Measurements from ENCODE around the gene PLXNA1.
A peak's percentile ranks its signal among the peaks of the same experiment; 100 is the strongest.

The PLXNA1 gene

DNA sequence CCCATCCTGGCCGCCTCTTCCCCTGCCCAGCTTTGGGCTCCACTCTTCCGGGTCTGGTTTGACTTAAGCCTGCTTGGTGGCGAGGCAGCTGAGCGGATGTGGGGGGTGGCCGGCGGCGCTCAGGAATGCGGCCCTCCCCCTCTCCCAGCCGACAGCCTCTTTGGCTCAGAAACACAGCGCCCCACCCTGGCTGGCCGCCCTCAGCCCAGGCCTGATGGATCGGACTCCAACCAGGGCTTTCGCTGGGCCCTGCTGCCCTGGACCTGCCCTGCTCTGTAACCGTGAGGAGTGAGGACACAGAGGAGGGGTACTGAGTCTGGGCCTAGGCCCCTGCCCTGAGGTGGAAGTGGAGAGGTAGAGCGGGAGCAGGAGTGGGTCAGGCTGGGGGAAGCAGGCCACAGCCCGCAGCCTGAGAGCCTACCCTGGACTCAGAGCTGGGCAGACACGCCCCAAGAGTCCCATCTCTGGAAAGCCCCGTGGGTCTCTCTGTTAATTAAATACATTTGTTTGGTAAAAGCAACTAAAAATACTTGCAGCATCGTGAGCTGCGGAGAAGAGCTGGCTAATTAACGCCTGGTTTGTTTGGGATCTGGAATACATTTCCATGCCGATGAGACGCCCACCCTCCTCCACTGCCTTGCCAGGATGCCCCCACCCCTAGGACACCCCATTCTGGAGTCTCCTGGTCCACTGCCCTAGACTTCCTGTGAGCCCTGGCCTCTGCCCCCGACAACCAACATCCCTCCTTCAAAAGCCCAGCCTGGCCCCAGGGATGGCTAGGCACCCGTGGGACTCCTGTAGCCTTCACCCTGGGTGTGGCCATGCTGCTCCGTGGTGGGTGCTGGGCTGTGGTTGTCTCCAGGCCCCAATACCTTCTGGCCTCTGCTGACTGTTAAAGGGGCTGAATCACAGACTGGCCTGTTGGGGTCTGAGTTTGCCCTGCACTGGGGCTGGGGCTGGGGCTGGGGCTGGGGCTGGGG, 19.6 kb downstream of the PLXNA1 start:
- peak; percentile 25 for DNase-seq (ENCODE audit: low spot score)

DNA sequence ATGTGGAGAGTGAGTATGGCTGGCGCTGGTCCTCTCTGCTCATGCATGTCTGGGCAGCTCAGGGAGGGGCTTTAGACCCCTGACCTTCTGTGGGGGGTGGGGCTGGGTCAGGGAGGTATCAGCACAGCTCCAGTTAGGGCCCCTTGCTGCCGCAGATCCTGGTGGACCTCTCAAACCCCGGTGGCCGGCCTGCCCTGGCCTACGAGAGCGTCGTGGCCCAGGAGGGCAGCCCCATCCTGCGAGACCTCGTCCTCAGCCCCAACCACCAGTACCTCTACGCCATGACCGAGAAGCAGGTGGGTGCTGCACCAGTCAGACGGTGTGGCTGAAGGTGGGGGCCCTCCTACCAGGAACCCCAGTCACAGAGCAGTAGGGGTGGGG, 20.2 kb downstream of the PLXNA1 start:
- DNase-seq (ENCODE audit: low spot score): no peak

DNA sequence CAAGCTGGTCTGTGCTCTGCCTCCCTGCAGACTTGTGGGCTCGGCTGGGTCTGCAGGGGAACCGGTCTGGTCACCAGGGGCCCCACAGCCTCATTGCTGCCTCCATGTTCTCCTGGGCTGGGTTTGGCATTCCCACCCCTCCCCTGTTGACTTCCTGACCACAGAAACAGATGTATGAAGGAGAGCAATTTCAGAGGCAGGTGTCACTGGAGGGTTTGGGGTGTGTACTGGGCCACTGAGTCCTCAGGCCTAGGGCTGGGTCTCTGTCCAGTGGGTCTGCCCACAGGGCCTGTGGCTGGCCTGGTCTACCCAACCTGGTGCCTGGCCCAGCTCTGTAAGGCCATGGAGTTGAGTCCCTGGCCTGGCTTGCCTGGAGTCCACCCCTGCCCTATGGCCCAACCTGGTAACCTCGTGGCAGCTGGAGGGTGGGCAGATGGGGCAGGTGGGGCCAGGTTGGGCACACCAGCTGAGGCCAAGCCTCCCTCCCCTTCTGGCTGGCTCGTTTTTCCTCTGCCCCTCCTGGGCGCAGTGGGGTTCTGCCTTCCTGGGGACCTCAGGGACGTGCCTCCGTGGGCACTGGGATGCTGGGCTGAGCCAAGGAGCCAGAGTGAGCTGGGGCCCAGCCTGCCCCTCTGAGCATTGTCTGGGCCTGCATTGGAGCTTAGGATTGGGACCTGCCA, 20.8 kb downstream of the PLXNA1 start:
- DNase-seq (ENCODE audit: low spot score): no peak

DNA sequence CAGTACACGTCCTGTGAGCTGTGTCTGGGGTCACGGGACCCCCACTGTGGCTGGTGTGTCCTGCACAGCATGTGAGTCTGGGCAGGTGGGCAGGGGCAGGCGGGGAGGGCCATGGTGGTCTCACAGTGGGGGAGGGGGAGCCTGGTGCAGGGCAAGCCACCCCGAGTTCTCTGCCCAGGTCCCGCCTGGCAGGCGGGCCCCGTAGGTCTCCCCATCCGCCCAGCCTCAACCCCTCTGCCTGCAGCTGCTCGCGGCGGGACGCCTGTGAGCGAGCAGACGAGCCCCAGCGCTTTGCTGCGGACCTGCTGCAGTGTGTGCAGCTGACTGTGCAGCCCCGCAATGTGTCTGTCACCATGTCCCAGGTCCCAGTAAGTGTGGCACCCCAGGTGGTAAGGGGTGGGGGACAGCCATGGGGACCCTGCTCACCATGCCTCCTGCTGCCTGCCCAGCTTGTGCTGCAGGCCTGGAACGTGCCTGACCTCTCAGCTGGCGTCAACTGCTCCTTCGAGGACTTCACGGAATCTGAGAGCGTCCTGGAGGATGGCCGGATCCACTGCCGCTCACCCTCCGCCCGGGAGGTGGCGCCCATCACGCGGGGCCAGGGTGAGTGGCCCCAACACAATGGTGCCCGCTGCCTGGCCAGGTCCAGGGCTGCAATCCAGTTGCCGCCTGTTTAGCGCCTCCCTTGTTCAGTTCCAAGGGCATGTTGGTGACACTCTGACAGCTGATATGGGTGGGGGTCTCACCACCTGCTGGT, 21.9 kb downstream of the PLXNA1 start:
- DNase-seq (ENCODE audit: low spot score): no peak

DNA sequence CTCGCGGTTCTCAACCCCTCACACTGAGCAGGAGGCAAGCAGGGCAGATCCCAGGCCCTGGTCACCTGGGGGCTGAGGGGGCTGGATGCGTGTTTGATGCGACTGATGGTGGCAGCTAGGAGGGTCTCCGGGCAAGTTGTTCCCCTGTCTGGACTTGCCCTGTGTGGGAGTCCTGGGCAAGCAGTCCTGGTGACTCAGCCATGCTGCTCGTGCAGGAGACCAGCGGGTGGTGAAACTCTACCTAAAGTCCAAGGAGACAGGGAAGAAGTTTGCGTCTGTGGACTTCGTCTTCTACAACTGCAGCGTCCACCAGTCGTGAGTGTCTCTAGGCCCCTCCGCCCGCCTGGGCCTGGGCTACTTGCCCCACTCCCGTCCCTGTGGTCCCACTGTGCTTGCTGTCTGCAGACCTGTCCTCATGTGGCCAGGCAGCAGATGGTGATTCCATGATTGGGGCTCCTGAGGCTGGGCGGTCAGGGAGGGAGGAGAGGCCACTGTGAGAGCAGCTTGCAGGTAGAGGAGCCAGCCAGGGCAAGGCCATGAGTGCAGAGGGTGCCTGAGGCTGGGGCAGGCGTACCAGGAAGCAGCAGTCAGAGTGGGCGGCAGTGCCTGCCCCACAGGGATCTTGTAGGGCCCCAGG, 23.1 kb downstream of the PLXNA1 start:
- no peak for DNase-seq (ENCODE audit: low spot score)

DNA sequence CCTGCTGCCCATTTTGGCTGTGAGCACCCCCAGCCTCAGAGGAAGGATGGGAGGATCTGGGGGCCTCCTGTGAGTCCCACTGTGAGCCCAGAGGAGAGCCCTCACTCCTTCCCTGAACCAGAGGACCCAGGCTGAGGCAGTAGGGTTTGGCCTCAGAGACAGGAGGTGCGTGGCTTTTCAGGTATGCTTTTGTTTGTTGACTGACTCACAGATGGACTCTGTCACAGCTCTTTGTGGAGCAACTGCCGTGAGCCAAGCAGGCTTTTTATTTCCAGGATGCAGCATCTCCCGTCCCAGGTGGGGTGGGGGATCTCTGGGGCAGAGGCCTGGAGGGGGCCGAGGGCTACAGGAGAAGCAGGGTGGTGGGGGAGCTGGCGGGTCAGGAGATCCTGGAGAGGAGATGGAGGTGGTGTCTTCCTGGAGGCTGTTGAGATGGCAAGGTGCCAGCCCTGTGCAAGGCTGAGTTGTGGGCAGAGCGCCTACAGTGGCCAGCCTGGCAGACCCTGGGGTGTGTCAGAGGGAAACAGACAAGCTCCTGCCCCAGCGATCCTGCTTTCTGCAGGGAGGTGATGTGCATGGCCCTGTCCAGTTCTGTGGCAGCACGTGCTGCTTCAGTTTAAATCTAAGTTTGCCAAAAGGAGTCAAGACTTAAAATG, 24.0 kb downstream of the PLXNA1 start:
- DNase-seq (ENCODE audit: low spot score): no peak

DNA sequence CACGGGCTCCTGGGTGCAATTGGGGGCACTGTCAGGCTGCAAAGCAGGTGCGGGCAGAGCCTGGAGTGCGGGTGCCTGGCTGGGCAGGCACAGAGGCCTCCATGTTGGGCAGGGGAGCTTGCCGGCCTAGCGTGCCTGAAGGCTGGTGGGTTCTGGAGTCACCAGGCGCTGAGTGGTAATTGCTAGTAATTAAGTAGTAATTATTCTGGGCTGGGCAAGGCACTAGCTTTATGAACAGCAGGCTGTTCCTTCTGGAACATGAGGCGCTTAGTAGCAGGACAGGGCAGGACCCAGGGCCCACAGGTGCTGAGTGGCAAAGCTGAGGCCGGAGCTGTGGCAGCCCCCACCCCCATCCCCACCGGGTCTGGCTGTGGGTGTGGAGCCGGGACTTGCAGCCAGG, 25.3 kb downstream of the PLXNA1 start:
- DNase-seq (ENCODE audit: low spot score): no peak

DNA sequence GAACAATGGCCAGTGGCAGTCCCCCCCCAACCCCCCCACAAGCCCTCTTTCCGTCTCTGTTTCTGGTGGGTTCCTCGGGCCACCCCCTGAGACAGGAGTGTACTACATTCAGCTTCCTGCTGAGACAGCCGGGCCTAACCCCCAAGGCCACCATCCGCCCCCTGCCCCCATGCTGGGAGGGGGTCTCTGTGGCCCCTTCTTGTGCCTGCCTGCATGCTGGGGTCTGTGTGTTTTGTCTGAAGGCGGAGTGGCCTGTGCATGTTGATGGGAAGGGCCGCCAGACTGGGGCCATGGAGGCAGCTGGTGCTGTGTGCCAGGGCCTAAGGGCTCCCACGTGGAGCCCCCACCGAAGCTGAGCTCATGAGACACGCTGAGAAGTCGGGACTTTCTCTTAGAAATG, 26.6 kb downstream of the PLXNA1 start:
- no peak for DNase-seq (ENCODE audit: low spot score)

DNA sequence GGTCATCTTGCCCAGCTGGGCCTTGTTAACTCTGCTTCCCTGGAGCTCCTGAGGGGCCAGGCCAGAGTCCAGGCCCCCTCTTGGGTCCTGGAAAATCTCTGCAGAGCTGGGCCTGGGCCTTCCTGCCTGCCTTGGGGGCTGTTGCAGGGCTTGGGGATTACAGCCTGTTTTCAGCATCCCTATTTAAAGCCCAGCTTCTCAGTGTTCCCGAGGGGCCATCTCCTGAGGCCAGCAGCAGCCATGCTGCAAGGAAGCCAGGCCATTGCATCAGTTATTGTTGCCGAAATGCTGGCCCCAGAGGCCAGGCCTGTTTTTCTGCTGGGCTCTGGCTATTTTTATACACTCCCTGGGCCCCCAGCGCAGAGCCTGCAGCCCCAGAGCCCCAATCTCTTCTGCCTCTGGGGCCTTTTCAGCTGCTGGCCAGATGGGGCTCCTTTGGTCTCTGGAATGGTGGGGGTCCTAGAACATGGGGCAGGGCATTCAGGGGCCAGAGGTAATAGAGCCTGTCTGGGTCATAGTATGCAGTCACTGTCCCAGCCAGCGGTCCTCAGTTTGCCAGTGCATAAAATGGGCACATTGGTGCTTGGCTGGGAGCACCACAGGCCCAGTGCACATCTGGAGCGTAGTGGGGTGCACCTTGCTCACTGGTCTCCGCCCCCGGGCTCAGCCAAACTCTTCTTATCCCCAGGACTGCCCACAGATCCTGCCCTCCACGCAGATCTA, 28.5 kb downstream of the PLXNA1 start:
- DNase-seq (ENCODE audit: low spot score): no peak

DNA sequence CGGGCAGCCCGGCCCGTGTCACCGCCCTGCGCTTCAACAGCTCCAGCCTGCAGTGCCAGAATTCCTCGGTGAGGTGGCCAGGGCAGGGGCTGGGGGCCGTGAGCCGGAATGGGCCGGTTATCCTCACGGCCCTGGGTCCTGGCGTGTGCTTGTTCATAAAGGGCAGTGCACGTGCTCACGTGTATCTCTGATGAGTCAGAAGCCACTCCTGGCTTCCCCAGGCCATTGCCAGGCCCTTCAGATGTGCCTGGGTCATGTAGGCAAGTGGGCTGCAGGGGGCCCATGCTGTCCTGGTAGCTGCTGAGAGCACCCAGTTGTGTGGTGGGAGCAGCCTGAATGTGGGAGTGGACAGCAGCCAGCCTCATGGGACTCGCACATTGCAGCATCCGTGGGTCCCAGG, 29.2 kb downstream of the PLXNA1 start:
- DNase-seq (ENCODE audit: low spot score): no peak

DNA sequence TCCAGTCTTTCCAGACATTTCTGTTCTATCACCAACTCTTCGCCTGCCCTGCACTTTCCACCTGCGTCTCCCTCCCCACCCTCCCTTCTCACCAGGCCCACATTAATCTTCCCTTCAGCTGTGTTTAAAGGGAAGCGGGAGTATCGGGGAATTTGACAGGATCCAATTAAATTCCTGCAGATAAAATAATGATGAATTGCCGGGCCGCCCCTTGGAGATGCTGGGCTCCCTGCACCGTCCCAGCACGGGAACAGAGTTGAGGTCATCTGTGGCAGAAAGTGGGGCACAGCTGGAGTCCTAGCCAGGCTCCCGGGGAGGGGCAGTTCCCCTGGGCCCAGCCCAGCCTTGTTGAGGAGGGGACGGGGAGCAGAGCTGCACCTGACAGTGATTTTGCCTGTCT, 30.3 kb downstream of the PLXNA1 start:
- DNase-seq (ENCODE audit: low spot score): no peak

DNA sequence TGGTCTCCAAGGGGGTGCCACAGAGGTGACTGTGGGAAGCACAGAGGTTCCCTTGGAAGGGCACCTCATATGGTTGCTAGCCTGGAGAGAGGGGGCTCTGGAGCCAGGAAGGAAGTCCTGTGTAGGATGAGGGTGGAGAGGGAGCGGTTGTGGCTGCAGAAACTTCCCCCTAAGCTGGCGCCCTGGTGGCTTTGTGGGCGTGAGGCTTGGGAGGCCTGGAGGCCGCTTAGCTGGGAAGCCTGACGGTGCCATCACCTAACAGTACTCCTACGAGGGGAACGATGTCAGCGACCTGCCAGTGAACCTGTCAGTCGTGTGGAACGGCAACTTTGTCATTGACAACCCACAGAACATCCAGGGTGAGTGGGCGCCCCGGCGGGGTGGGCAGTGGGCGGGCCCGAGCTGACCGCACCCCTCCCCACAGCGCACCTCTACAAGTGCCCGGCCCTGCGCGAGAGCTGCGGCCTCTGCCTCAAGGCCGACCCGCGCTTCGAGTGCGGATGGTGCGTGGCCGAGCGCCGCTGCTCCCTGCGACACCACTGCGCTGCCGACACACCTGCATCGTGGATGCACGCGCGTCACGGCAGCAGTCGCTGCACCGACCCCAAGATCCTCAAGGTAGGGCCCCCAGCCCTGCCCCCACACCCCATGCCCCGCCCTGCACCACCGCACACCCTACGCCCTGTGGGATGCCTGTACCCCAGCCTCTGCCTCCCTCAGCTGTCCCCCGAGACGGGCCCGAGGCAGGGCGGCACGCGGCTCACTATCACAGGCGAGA, 31.0 kb downstream of the PLXNA1 start:
- no peak for DNase-seq (ENCODE audit: low spot score)

DNA sequence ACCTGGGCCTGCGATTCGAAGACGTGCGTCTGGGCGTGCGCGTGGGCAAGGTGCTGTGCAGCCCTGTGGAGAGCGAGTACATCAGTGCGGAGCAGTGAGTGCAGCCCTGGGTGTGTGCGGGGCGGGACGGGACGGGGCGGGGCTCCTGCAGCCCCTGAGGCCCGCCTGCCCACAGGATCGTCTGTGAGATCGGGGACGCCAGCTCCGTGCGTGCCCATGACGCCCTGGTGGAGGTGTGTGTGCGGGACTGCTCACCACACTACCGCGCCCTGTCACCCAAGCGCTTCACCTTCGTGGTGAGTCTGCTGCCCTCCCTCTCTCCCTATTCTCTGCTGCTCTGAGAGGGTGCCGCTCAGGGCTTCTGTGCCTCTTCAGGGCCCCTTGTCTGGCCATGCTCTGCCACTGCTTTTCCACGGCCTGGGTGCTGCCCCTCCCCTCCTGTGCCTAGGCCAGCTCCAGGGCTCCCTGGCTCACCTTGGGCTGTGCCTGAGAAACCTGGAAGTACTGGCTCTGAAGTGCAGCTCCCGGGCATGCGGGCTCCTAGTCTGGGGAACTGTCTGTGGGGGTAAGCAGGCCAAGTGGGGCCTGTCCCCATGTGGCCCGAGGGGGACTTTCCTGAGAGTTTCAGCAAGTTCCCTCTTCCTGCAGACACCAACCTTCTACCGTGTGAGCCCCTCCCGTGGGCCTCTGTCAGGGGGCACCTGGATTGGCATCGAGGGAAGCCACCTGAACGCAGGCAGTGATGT, 31.8 kb downstream of the PLXNA1 start:
- DNase-seq (ENCODE audit: low spot score): no peak

DNA sequence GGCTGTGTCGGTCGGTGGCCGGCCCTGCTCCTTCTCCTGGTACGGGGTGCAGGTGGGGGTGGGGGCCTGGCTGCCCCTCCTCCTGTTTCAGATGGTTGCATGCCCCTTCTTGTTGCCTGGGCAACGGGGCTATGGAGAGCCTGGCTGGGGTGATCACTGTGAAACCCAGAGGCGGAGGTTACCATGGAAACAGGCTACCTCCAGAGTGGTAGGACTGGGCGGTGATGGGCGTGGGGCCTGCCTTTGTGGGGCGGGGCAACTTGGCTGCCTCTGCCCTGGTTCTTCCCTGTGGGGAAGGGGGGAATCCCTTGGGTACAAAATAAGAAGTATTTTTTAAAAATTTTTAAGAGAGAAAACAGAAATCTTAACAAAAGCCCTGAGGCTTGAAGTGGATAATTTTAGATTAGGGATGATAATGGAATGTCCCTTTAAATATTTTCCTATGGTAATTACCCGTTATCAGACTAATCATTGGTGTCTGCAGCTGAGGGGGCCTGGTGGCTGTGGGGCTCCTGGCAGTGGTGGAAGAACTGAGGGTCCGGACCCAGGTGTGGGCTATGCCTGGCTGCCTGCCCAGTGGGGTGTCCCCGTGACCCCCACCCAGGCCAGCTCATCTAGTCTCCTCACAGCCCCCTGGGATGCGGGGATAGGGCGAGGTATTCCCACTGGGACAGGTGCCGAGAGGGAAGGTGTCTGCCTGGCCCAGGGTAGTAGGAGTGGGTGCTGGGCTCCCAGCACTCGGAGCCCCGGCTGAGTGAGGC, 32.5 kb downstream of the PLXNA1 start:
- DNase-seq (ENCODE audit: low spot score): peak; percentile 37

DNA sequence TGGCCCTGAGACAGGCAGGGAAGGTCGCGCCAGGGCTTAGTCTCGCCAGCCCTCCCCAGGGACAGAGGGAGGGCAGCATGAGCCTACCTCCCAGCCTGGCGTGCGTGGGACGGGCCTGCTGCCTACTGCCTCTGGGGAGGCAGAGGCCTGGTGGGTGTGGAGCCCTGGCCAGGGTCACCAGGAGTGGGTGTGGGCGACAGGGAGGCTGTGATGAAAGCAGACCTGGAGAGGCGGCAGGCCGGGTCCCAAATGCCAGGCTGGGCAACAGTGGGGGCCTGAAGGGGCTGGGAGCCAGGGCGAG, 33.1 kb downstream of the PLXNA1 start:
- DNase-seq (ENCODE audit: low spot score): no peak

DNA sequence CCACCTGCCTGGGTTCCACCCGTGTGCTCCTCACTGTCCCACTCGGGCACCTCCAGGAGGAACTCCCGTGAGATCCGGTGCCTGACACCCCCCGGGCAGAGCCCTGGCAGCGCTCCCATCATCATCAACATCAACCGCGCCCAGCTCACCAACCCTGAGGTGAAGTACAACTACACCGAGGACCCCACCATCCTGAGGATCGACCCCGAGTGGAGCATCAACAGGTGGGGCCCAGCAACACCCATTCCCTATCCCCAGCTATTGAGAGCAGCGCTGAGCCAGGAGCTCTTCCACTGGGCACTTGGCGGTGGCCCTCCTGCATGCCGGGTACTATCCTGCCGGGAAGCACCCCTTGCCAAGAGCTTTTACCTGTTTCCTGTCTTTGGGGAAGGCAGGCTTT, 33.5 kb downstream of the PLXNA1 start:
- DNase-seq (ENCODE audit: low spot score): no peak

DNA sequence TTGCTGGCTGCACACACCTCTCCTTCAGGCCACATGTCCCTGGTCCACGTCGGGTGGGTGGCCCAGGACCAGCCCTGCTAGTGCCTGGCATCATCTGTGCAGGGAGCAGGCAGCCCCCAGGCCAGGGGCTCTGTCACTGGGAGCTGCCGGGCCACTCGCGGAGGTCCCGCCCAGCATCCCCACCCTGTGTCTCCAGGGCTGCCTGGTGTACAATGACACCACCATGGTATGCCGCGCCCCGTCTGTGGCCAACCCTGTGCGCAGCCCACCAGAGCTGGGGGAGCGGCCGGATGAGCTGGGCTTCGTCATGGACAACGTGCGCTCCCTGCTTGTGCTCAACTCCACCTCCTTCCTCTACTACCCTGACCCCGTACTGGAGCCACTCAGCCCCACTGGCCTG, 34.3 kb downstream of the PLXNA1 start:
- DNase-seq (ENCODE audit: low spot score): no peak

DNA sequence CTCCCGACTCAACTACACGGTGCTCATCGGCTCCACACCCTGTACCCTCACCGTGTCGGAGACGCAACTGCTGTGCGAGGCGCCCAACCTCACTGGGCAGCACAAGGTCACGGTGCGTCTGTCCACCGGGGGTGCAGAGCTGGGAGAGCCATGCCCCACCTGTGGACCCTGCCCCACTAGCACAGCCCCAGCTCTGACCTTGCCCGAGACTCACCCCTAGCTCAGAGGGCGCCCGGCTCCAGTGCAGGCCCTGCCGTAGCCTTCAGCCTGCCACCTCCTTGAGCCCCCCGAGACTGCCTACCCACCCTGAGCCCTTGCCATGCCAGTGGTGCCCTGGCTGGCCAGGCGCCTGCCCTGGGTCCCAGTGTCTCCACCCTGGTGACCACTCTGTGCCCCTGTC, 34.9 kb downstream of the PLXNA1 start:
- DNase-seq (ENCODE audit: low spot score): no peak

DNA sequence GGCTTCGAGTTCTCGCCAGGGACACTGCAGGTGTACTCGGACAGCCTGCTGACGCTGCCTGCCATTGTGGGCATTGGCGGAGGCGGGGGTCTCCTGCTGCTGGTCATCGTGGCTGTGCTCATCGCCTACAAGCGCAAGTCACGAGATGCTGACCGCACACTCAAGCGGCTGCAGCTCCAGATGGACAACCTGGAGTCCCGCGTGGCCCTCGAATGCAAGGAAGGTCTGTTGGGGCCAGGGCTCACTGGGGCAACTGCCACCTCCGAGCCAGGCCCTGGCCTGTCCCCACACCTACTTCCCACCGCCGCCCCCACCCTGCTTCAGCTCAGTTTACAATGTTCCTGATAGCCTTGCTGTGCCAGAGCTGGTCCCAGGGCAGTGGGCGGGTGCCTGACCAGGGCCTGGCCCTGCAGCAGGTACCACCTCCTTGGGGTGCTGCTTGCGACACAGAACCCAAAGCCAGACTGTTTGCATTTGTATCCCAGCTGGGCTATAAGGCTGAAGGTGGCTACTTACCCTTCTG, 35.5 kb downstream of the PLXNA1 start:
- no peak for DNase-seq (ENCODE audit: low spot score)
